NOMO-1 treated with DMSO at 0.1 percent for 48 hours (cell line): Measurements from ENCODE around the gene SYPL2.
"Not testable (repeated sequence)": the region's sequence is repeated elsewhere in the genome, so short reads cannot be mapped to it uniquely, and the experiment has no call there.

ENCODE experiments used
- DNase-seq: peaks from one replicate; lab custom pipeline; 2025; ENCODE audit not compliant: unreplicated experiment; lab: John Stamatoyannopoulos, UW

SYPL2 gene

GRCh38 chr1:109466452-109467300, at the start of gene SYPL2:
TSS of gene SYPL2 (plus strand) at chr1:109466546. CDS start at chr1:109466844, 298 bp downstream.
- DNase-seq: no peak

- DNase-seq: no peak
These were observed 42.8 kb upstream of the SYPL2 start for GRCh38 chr1:109423498-109423897.

- DNase-seq: peak; percentile 77
These were observed 40.7 kb upstream of the SYPL2 start for GRCh38 chr1:109425391-109426280.

GRCh38 chr1:109426281-109427170, 39.8 kb upstream of the SYPL2 start, which contains the start of gene PSMA5:
TSS of gene PSMA5 (minus strand) at chr1:109426448. CDS start at chr1:109426330, 118 bp downstream.
- DNase-seq: peak; percentile 99

GRCh38 chr1:109427171-109427467, 39.2 kb upstream of the SYPL2 start:
- no peak for DNase-seq

GRCh38 chr1:109432336-109432735, 34.0 kb upstream of the SYPL2 start:
- DNase-seq: no peak

GRCh38 chr1:109433322-109433721, 33.0 kb upstream of the SYPL2 start:
- DNase-seq: no peak

GRCh38 chr1:109434484-109434883, 31.9 kb upstream of the SYPL2 start:
- no peak for DNase-seq

GRCh38 chr1:109438798-109439297, 27.5 kb upstream of the SYPL2 start:
- peak; percentile 46 for DNase-seq

- DNase-seq: no peak
These were observed 25.3 kb upstream of the SYPL2 start for GRCh38 chr1:109441069-109441468.

- no peak for DNase-seq
These were observed 22.9 kb upstream of the SYPL2 start for GRCh38 chr1:109443476-109443875.

- no peak for DNase-seq
These were observed 22.0 kb upstream of the SYPL2 start for GRCh38 chr1:109444346-109444745.

GRCh38 chr1:109445949-109446695, 20.2 kb upstream of the SYPL2 start:
- not testable (repeated sequence) for DNase-seq

GRCh38 chr1:109447524-109447923, 18.8 kb upstream of the SYPL2 start:
- DNase-seq: no peak

GRCh38 chr1:109454497-109455133, 11.7 kb upstream of the SYPL2 start:
- DNase-seq: no peak

- DNase-seq: no peak
These were observed 8.5 kb upstream of the SYPL2 start for GRCh38 chr1:109457819-109458218.

GRCh38 chr1:109466125-109466451, 258 bp upstream of the SYPL2 start:
- no peak for DNase-seq

GRCh38 chr1:109467301-109467777, 993 bp downstream of the SYPL2 start:
- no peak for DNase-seq

GRCh38 chr1:109468061-109468460, 1.7 kb downstream of the SYPL2 start:
- no peak for DNase-seq

GRCh38 chr1:109468903-109469302, 2.6 kb downstream of the SYPL2 start:
- DNase-seq: no peak
